HG03135 (cell line): ENCODE measurements around the gene ARRDC4.

Experiments
- ATAC-seq: cut with Tn5 transposase; IDR thresholded peaks from one replicate; pipeline ENCODE4 v1.9.1; 2021; ENCODE audit warnings: mild to moderate bottlenecking, moderate library complexity; ENCODE audit not compliant: unreplicated experiment

Gene ARRDC4

GRCh38 chr15:97960364-97961066, at the start of gene ARRDC4:
TSS of gene ARRDC4 (plus strand) at chr15:97960703. CDS start at chr15:97960862, 159 bp downstream.
- ATAC-seq = peak; percentile 94

- no peak for ATAC-seq
These were observed 45.8 kb upstream of the ARRDC4 start for GRCh38 chr15:97914711-97915110.

GRCh38 chr15:97915261-97915660, 45.2 kb upstream of the ARRDC4 start:
- ATAC-seq = no peak

- ATAC-seq = no peak
These were observed 39.1 kb upstream of the ARRDC4 start for GRCh38 chr15:97921296-97921865.

DNA sequence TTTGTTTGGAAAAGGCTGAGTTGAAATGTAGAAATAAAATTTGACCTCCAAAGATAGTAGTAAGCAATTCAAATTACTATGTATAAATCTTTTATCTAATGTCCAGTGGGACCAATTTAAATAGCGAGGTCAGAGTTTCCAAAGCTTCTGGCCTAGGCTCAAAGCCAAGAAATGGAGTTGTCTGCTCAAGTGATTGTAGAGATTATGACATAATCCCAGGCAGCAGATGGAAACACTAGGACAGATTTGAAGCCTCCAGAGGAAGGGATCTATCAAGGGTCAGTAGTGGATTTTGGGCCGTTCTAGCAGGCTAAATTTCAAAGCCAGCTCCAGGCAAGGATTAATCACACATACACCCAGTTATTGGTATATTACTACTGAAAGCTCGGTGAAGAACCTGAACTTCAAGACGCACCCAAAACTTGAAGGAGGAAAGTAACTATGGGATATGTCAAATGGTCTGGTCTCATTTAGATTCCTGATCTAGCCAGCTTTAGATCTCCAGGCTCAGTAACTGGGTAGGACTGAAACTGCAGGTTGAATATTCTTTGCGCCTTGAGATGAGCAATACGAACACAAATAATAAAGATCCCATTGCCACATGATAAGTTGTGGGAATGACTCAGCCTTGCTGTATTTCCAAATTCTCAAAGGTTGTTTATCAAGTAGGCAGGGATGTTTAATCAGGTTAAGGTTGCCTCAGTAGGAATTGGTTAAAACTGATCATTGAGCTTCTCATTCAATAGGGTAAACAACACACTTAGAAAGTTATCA, 30.9 kb upstream of the ARRDC4 start:
- no peak for ATAC-seq

- ATAC-seq = no peak
These were observed 30.3 kb upstream of the ARRDC4 start for GRCh38 chr15:97930230-97930629.

DNA sequence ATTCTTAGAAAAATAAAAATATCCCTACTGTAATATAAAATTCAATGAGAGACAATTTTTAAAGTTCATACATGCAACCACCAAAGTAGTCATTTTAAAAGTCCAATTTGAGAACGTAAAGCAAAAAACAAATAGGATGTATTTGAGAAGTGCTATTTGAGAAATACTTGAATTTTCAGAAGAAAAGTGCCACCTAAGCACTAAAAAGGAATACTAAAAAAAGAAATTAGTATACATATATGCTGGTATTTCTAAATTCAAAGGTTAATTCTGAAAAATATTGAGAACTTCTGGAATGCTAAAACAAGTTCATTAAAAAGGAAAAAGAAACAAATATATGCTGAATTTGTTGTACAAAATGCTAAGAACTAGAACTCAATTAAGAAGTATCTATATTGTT, 29.2 kb upstream of the ARRDC4 start:
- ATAC-seq = no peak

- ATAC-seq = no peak
These were observed 26.9 kb upstream of the ARRDC4 start for GRCh38 chr15:97933589-97933988.

GRCh38 chr15:97940993-97941392, 19.5 kb upstream of the ARRDC4 start:
- ATAC-seq = no peak

GRCh38 chr15:97941572-97941971, 18.9 kb upstream of the ARRDC4 start:
- ATAC-seq = no peak

DNA sequence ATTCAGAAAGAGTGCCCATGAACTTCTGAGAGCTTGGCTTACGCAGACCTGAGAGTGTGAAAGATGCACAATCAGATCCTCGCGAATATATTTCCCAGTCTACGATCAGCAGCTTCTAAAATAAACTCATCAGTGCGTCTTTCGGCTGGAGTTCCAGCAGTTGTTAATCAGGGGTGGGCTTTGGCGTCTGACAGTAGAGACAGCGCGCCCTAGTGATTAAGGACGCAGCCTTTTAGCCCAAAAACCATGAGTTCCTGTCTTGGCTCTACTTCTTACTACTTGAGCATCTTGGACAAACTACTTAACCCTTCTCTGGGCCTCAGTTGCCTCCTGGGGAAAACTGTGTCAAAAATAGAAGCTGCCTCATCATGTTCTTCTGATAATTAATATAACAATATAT, 15.8 kb upstream of the ARRDC4 start:
- ATAC-seq = no peak

DNA sequence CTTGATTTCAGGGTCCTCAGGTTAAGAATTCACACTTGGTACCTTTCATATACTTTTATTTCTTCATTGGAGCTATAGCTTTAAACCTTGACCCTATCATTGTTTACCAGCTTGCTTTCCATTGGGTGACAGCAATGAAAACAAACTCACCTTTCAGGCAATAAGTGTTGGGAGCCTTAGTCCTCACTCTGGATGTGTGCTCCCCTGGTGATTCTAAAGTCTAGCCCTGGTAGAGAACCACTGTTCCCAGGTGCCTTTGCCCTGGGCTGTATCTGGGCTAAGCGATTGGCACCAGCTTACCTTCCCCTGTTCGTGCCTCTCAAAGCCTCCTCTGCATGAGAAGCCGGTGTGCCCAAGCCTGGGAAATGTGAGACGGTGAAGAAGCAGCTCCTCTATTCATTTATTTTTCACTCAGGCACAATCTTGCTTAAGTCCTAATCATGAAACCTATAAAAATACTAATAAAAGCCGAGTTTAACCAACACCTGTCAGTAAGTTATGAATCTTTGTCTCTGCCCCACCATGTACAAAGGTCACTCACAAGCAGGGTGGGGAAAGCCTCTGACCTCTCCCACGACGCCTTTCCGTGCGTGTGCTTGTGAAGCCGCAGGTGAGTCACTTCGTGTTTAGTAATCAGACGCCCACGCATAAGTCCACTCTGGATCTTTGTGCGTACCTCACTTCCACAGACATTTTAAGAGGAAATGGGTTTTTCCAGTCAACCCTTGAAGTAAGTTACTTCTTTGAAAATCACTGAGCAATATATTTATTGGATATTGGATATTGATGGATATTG, 12.8 kb upstream of the ARRDC4 start:
- no peak for ATAC-seq

- no peak for ATAC-seq
These were observed 7.2 kb upstream of the ARRDC4 start for GRCh38 chr15:97953254-97953653.

DNA sequence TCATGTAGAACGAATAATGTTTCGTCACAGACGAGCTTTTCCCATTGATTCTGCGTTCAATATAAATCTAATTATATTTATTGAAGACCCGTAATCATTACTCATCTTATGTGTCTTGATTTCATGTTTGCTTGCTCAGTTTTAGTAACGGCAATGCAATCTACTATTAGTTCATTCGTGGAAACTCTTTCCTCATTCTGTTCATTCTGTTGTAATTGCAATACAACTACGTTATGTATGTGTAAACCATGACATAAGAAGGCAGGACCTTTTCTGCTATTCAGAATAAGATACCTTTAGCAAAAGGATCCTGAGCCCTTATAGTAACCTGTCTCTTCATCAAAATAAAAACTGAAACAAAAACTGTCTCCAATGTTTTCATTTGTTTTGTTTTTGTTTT, 6.8 kb upstream of the ARRDC4 start:
- no peak for ATAC-seq

DNA sequence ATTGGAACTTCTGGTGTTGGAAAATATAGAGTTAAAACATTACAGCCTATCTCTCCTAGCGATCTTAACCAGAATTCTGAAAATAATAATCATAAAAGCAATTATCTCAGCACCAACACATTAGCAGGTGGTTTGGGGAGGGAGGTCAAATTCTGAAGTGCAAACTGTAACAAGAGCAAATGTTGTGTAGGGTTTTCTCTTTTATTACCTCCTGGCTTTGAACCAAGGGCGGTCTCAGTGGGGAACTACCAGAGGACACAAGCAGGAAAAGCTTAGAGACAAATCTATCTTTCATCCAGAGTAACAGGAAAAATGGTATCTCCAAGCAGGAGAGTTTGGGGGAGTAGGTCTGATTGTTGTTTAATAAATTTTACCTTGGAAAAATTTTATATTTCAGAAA, 5.5 kb upstream of the ARRDC4 start:
- ATAC-seq = no peak

GRCh38 chr15:97955529-97955928, 5.0 kb upstream of the ARRDC4 start:
- no peak for ATAC-seq

DNA sequence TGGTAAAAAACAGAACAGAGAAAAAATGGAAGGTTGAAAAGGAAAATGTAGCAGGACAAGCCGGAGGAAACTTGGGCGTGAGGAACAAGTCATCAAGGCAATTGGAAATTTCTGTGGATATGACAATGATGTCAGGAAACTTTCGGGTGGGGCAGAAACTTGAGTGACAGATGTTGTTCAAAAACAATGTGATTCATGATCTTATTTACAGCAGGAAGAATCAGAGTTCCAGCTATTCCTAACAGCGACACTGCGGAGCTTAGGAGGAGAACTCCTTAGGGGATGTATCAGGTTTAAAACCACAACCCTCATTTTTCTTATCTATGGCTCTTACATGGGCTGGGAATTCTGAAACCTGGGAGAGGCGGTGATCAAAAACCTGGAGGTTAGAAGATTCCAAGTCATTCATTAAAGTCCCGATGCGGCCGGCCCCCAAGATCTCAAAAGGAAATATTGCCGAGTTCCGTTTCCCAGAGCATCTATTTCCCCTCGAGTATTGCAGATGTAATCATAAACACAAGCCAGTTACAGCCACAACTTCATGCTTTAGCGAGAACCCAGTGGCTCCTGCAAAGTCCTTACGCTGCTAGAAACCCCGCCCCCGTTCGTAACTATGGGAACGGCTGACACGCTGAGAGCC, 659 bp upstream of the ARRDC4 start:
- ATAC-seq = no peak

GRCh38 chr15:97961067-97961954, 808 bp downstream of the ARRDC4 start:
- ATAC-seq = no peak

DNA sequence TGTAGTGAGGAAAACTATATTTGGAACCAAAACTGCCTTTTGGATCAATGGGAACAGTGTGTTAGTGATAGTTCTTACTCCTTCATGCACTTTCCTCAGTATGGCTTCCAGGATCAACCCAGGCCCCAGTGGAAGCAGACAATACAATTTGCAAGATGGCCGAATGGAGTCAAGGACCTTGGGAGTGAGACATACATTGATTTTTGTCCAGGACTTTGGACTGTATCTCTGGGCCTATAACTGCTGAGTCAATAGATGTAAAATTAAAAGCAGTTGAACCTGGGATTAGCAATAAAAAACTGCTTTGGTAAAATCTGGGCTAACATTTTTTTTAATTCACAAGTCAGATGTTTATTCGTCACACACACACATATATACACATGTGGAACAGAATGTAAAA, 1.8 kb downstream of the ARRDC4 start:
- no peak for ATAC-seq

- no peak for ATAC-seq
These were observed 3.3 kb downstream of the ARRDC4 start for GRCh38 chr15:97963779-97964178.
